ENCODE measurements around the gene FOXP1.
A peak's percentile ranks its signal among the peaks of the same experiment; 100 is the strongest.
"Not testable (repeated sequence)": the region's sequence is repeated elsewhere in the genome, so short reads cannot be mapped to it uniquely, and the experiment has no call there.

Gene FOXP1

DNA sequence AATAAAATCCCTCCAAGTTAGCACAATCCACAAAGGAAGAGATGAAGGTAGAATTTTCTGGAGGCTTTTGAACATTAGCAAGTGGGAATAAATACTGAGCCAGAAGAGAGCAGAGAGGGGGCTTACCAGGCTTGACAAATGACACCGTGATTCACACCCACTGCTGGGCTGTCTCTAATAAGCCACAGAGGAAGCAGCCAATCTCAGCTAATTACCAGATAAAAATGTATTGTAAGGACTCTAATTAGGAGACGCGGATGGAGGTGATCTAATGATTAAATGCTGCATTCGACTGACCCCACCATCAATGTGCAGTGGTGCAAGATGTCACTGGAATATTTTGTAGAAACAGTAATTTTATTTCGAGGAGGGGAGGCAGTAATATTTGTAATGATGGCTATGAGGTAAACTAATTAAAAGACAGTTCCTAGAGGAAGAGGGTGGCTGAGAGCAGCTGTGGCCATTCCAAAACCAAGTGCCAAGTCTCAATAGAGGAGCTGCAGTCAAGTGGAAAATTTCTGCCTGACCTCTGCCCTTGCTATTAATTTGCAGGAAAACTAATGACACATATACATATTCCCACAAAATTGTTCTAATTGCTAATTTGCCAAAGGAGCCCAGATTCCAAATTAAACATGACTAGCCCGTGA is 602.2 kb downstream of the FOXP1 start:
- Mint-ChIP-seq H3K4me1 (peaks cover 55% of the 10 kb centered on the region), H3K36me3 (ENCODE audit: low read depth) (peaks cover 46% of the 10 kb centered on the region), H3K9me3 (no peaks in the 10 kb centered on the region), H3K4me3 (no peak overlapping the region), H3K27ac (peak overlapping the region; percentile 95 to 97 (median 96)), H3K27me3 (ENCODE audit: low read depth) (no peaks in the 10 kb centered on the region)
- TF ChIP-seq, protein P1, sequence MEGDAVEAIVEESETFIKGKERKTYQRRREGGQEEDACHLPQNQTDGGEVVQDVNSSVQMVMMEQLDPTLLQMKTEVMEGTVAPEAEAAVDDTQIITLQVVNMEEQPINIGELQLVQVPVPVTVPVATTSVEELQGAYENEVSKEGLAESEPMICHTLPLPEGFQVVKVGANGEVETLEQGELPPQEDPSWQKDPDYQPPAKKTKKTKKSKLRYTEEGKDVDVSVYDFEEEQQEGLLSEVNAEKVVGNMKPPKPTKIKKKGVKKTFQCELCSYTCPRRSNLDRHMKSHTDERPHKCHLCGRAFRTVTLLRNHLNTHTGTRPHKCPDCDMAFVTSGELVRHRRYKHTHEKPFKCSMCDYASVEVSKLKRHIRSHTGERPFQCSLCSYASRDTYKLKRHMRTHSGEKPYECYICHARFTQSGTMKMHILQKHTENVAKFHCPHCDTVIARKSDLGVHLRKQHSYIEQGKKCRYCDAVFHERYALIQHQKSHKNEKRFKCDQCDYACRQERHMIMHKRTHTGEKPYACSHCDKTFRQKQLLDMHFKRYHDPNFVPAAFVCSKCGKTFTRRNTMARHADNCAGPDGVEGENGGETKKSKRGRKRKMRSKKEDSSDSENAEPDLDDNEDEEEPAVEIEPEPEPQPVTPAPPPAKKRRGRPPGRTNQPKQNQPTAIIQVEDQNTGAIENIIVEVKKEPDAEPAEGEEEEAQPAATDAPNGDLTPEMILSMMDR (IDR thresholded peaks at IDR 0.05; ENCODE audit: unreplicated experiment in 3 of 3) = no peak

DNA sequence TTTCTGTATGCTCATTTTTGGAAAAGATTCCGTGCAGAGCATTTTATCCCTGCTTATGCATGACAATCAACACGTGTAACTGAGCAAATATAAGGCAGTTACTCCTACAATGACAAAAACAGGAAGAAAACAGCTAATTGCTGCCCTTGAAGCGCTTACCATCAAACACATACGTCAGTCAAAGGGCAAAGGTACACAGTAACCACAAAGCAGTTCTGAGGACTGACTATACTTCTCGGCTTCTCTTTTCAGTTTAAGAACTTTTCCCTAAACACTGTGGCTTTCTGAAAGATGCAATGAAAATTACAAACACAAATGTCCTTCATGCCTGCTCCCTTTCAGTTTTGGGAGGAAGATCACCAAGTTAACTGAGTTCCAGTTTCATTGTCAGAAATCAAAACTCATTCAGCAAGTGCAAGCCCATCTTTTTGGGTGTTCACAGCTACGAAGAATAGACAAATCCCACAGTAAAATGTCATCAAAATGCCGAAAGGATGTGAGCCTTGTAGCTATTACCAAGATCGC is 602.8 kb downstream of the FOXP1 start:
- Mint-ChIP-seq H3K27me3 (ENCODE audit: low read depth) (no peaks in the 10 kb centered on the region), H3K36me3 (ENCODE audit: low read depth) (peaks cover 46% of the 10 kb centered on the region), H3K27ac (peak overlapping the region; percentile 95 to 97 (median 96)), H3K9me3 (no peaks in the 10 kb centered on the region), H3K4me1 (peaks cover 51% of the 10 kb centered on the region), H3K4me3 (no peak overlapping the region)
- TF ChIP-seq, protein P1 (IDR thresholded peaks at IDR 0.05; ENCODE audit: unreplicated experiment in 3 of 3) = no peak

DNA sequence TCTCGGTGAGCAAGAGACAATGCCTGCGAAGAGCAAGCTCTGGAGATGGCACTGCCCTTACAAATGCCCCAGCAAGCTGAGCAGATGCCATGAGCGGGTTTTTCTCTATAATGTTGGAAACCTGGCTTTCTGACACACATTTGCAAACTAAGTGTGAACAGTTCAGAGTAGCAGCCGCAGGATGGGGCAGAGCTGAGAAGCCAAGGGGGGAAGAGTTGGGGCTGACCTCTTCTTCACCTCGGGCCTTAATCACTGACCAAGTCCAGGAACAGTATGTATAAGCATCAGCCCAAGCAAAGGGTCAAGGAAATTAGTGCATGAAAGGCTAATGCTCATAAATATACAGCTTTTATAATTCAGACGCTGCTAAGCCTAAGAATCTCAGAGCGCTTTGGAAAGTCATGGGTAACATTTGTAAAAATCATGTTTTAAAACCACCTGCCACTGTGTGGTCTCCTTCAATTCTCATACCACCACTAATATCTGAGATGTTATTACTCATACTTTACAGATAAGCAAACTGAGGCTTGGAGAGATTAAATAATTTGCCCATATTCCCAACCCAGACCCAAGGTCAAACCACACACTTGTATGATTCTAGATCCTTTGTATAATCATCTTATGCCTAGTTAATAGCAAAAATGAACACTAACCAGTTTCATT is 603.4 kb downstream of the FOXP1 start:
- Mint-ChIP-seq H3K4me1 (peaks cover 51% of the 10 kb centered on the region), H3K4me3 (no peak overlapping the region), H3K36me3 (ENCODE audit: low read depth) (peaks cover 49% of the 10 kb centered on the region), H3K9me3 (no peaks in the 10 kb centered on the region), H3K27ac (peak overlapping the region; percentile 71 to 97 (median 96)), H3K27me3 (ENCODE audit: low read depth) (no peaks in the 10 kb centered on the region)
- TF ChIP-seq, protein P1 (IDR thresholded peaks at IDR 0.05; ENCODE audit: unreplicated experiment in 3 of 3) = no peak

DNA sequence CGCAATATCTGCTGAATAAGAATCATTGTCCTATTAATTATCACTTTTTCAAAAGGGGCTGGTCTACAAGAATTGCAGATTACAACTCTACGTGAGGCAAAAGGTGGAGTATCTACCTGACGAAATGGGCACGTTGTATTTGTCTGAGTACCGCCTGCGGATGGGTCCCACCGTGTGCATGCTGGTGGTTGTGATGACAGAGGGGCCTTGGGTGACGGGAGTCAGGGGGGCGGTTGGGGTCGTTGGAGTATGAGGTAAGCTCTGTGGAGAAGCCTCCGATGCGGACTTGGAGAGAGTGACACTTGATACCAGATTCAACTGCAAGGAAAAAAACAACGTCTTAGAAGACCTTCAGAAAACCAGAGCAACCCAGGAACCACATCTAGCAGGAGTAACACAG is 605.8 kb downstream of the FOXP1 start:
- Mint-ChIP-seq H3K27ac (peak overlapping the region in 1 of 3 experiments; percentile 19), H3K27me3 (ENCODE audit: low read depth) (no peaks in the 10 kb centered on the region), H3K4me1 (peaks cover 34% of the 10 kb centered on the region), H3K36me3 (ENCODE audit: low read depth) (peaks cover 63% of the 10 kb centered on the region), H3K4me3 (no peak overlapping the region), H3K9me3 (no peaks in the 10 kb centered on the region)
- TF ChIP-seq, protein P1 (IDR thresholded peaks at IDR 0.05; ENCODE audit: unreplicated experiment in 3 of 3) = no peak

DNA sequence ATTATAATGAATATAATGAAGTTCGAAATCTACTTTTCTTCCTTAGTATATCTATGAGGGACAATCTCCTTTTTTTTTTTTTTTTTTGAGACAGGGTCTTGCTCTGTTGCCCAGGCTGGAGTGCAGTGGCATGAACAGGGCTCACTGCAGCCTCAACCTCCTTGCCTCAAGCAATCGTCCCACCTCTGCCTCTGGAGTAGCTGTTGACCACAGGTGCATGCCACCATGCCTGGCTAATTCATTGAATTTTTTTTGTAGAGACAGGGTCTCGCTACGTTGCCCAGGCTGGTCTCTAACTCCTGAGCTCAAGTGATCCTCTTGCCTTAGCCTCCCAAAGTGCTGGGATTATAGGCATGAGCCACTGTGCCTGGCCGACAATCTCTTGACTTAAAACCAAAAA is 607.5 kb downstream of the FOXP1 start:
- not testable (repeated sequence) for H3K27me3 Mint-ChIP-seq (ENCODE audit: low read depth); H3K9me3 Mint-ChIP-seq; H3K27ac Mint-ChIP-seq; H3K4me3 Mint-ChIP-seq
- Mint-ChIP-seq H3K36me3 (ENCODE audit: low read depth) (peaks cover 75% of the 10 kb centered on the region), H3K4me1 (peaks cover 17% of the 10 kb centered on the region)

DNA sequence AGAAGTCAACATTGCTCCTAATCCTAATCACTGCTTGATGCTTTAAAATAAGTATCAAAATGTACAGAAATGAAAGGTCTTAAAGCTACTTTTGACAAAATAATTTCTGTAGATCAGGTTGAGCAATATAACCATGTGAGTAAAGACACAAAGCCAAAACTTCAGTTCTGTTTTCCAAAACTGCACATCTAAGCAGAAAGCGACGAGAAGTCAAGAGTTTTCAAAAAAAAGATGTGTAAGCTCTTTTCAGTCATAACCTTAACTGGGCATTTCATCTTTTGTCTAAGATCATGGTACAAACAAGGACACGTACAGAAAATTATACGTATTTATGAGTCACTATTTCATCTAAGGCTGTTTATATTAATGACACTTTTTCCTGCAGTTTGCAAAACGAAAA is 608.8 kb downstream of the FOXP1 start:
- H3K36me3 Mint-ChIP-seq (ENCODE audit: low read depth) = peaks cover 77% of the 10 kb centered on the region
- no peak overlapping the region for H3K4me3 Mint-ChIP-seq
- H3K27ac Mint-ChIP-seq = no peak overlapping the region
- no peaks in the 10 kb centered on the region for H3K27me3 Mint-ChIP-seq (ENCODE audit: low read depth)
- H3K4me1 Mint-ChIP-seq = peaks cover 5% of the 10 kb centered on the region
- TF ChIP-seq, protein P1 (IDR thresholded peaks at IDR 0.05; ENCODE audit: unreplicated experiment in 3 of 3) = no peak
- no peaks in the 10 kb centered on the region for H3K9me3 Mint-ChIP-seq
